Breast epithelium (tissue), 3 donors: Measurements from ENCODE around the gene OR2T35.
"Not testable (repeated sequence)": the region's sequence is repeated elsewhere in the genome, so short reads cannot be mapped to it uniquely, and the experiment has no call there.

Experiments used
- CTCF ChIP-seq, 3 donors: fragments of 450-650 bp; IDR thresholded peaks; one replicate each; pipeline ENCODE4 v1.5.1; 2016 to 2017; ENCODE audit warnings: antibody characterized with exemption in 3 of 3, mild to moderate bottlenecking in 3 of 3, moderate library complexity in 3 of 3
- POLR2A ChIP-seq: fragments of 450-650 bp; IDR thresholded peaks from one replicate; pipeline ENCODE4 v1.6.1; 2016; ENCODE audit warnings: antibody characterized with exemption, mild to moderate bottlenecking, moderate library complexity
- POLR2AphosphoS5 ChIP-seq, 3 donors: sonication (generic); formaldehyde crosslinking; IDR thresholded peaks; one replicate each; pipeline ENCODE4 v1.6.1; 2017; ENCODE audit warnings: antibody characterized with exemption in 3 of 3

GRCh38 chr1:248639652-248640051, 5.4 kb downstream of the OR2T35 start:
- not testable (repeated sequence) for TF ChIP-seq CTCF (IDR thresholded peaks at IDR 0.05); POLR2AphosphoS5 (IDR thresholded peaks at IDR 0.05); POLR2A
